Neural progenitor cell (in vitro differentiated cells): ENCODE measurements around the gene TERB2. TPM values are rescaled to one million over a fixed set of nuclear protein-coding genes. Genes with fewer than 3 reads are reported as not detected.

ENCODE experiments used
- DNase-seq: peaks from one replicate; pipeline ENCODE4 v3.0.0-alpha.2; 2016; ENCODE audit warnings: low spot score
- H2AFZ ChIP-seq: fragments of 200-600 bp; sonication (generic); replicated peaks from 2 replicates; pipeline ENCODE4 v1.6.1; 2016; ENCODE audit warnings: antibody characterized with exemption
- H3F3A ChIP-seq: fragments of 200-600 bp; sonication (generic); 2 replicates; pipeline ENCODE4 v1.6.1; 2016; ENCODE audit warnings: antibody characterized with exemption, low read depth
- H3K27ac ChIP-seq: fragments of 200-600 bp; sonication (generic); 2 replicates; pipeline ENCODE4 v1.5.1; 2016; ENCODE audit warnings: mild to moderate bottlenecking
- H3K27me3 ChIP-seq: fragments of 200-600 bp; sonication (generic); 2 replicates; pipeline ENCODE4 v1.6.1; 2016; ENCODE audit warnings: mild to moderate bottlenecking, moderate library complexity
- H3K36me3 ChIP-seq: fragments of 200-600 bp; sonication (generic); 2 replicates; pipeline ENCODE4 v1.5.1; 2016
- H3K4me1 ChIP-seq: fragments of 200-600 bp; sonication (generic); 2 replicates; pipeline ENCODE4 v1.6.1; 2016; ENCODE audit warnings: mixed run types
- H3K4me2 ChIP-seq: fragments of 200-600 bp; sonication (generic); 2 replicates; pipeline ENCODE4 v1.6.1; 2016
- H3K4me3 ChIP-seq: fragments of 200-600 bp; sonication (generic); 2 replicates; pipeline ENCODE4 v1.5.1; 2016
- H3K79me2 ChIP-seq: fragments of 200-600 bp; sonication (generic); 2 replicates; pipeline ENCODE4 v1.6.1; 2016; ENCODE audit warnings: low read depth
- H3K9ac ChIP-seq: fragments of 200-600 bp; sonication (generic); 2 replicates; pipeline ENCODE4 v1.6.1; 2016
- H3K9me3 ChIP-seq: fragments of 200-600 bp; sonication (generic); 2 replicates; pipeline ENCODE4 v1.5.1; 2016; ENCODE audit warnings: low read depth
- H4K20me1 ChIP-seq: fragments of 200-600 bp; sonication (generic); 2 replicates; pipeline ENCODE4 v1.6.1; 2016; ENCODE audit warnings: low read depth
- H3K27ac Mint-ChIP-seq: 3 replicates; pipeline ENCODE4 v1.8.0; 2021; ENCODE audit warnings: mixed read lengths
- H3K27me3 Mint-ChIP-seq: 2 replicates; pipeline ENCODE4 v1.8.0; 2022; ENCODE audit warnings: low read depth, mild to moderate bottlenecking, inconsistent platforms, moderate library complexity, mixed read lengths; ENCODE audit not compliant: insufficient read depth
- H3K36me3 Mint-ChIP-seq: 3 replicates; pipeline ENCODE4 v1.8.0; 2021; ENCODE audit warnings: mixed read lengths
- H3K4me1 Mint-ChIP-seq: 3 replicates; pipeline ENCODE4 v1.8.0; 2021; ENCODE audit warnings: mixed read lengths
- H3K4me3 Mint-ChIP-seq: 3 replicates; pipeline ENCODE4 v1.8.0; 2021; ENCODE audit warnings: mild to moderate bottlenecking, moderate library complexity, mixed read lengths
- H3K9me3 Mint-ChIP-seq: 3 replicates; pipeline ENCODE4 v1.8.0; 2020; ENCODE audit warnings: mixed read lengths
- CTCF ChIP-seq: fragments of 200-600 bp; sonication (generic); IDR thresholded peaks from 2 replicates; pipeline ENCODE4 v1.5.1; 2017; ENCODE audit warnings: antibody characterized with exemption, mild to moderate bottlenecking
- EZH2 ChIP-seq: fragments of 200-600 bp; sonication (generic); IDR thresholded peaks from 2 replicates; pipeline ENCODE4 v1.6.1; 2017; ENCODE audit warnings: antibody characterized with exemption, mild to moderate bottlenecking, moderate library complexity
- EZH2phosphoT487 ChIP-seq: fragments of 200-600 bp; sonication (generic); IDR thresholded peaks from 2 replicates; pipeline ENCODE4 v1.6.1; 2017; ENCODE audit warnings: antibody characterized with exemption
- small RNA-seq: library from RNA; depleted of rRNA; stranded (forward); fragments of <200 nt; gene quantifications from one replicate; pipeline ENCODE3, GENCODE V24; 2015
- total RNA-seq: library from RNA; depleted of rRNA; stranded (reverse); fragments of >200 nt; gene quantifications from 2 replicates; pipeline ENCODE4 v1.2.3, GENCODE V29; 2015; ENCODE audit warnings: low replicate concordance

Gene TERB2
- total RNA-seq, 1 donor from 2014 or later: not detected

GRCh38 chr15:45026651-45027190 lies 70.2 kb downstream of the TERB2 start:
- H3F3A ChIP-seq: no peaks in the 10 kb centered on the region
- no peak overlapping the region for H3K4me3 Mint-ChIP-seq
- peaks cover 8% of the 10 kb centered on the region for H3K4me1 ChIP-seq
- H3K27ac ChIP-seq: no peak overlapping the region
- H3K4me1 Mint-ChIP-seq: peaks cover 20% of the 10 kb centered on the region
- H3K79me2 ChIP-seq: peaks cover 26% of the 10 kb centered on the region
- H3K27ac Mint-ChIP-seq: no peak overlapping the region
- no peak for DNase-seq
- no peak overlapping the region for H3K4me2 ChIP-seq
- TF ChIP-seq CTCF (no peak), EZH2 (no peak), EZH2phosphoT487 (no peak)
- no peaks in the 10 kb centered on the region for H3K9me3 ChIP-seq
- no peak overlapping the region for H2AFZ ChIP-seq
- H3K27me3 ChIP-seq: no peaks in the 10 kb centered on the region
- no peaks in the 10 kb centered on the region for H3K36me3 ChIP-seq
- no peak overlapping the region for H3K9ac ChIP-seq
- H3K9me3 Mint-ChIP-seq: peaks cover 8% of the 10 kb centered on the region
- peaks cover 23% of the 10 kb centered on the region for H3K36me3 Mint-ChIP-seq
- H4K20me1 ChIP-seq: no peaks in the 10 kb centered on the region
- no peak overlapping the region for H3K4me3 ChIP-seq
- H3K27me3 Mint-ChIP-seq: peaks cover 2% of the 10 kb centered on the region

GRCh38 chr15:45027220-45027619 lies 70.7 kb downstream of the TERB2 start:
- H2AFZ ChIP-seq: no peak overlapping the region
- peaks cover 8% of the 10 kb centered on the region for H3K9me3 Mint-ChIP-seq
- H4K20me1 ChIP-seq: no peaks in the 10 kb centered on the region
- no peaks in the 10 kb centered on the region for H3K27me3 ChIP-seq
- TF ChIP-seq EZH2phosphoT487 (no peak), CTCF (no peak), EZH2 (no peak)
- no peaks in the 10 kb centered on the region for H3K36me3 ChIP-seq
- H3K27ac ChIP-seq: no peak overlapping the region
- H3K4me3 ChIP-seq: no peak overlapping the region
- no peak overlapping the region for H3K4me3 Mint-ChIP-seq
- H3K27ac Mint-ChIP-seq: no peak overlapping the region
- H3K9me3 ChIP-seq: no peaks in the 10 kb centered on the region
- no peak for DNase-seq
- peaks cover 26% of the 10 kb centered on the region for H3K79me2 ChIP-seq
- peaks cover 20% of the 10 kb centered on the region for H3K4me1 Mint-ChIP-seq
- no peak overlapping the region for H3K9ac ChIP-seq
- H3K27me3 Mint-ChIP-seq: peaks cover 2% of the 10 kb centered on the region
- no peaks in the 10 kb centered on the region for H3F3A ChIP-seq
- peaks cover 23% of the 10 kb centered on the region for H3K36me3 Mint-ChIP-seq
- no peak overlapping the region for H3K4me2 ChIP-seq
- H3K4me1 ChIP-seq: peaks cover 8% of the 10 kb centered on the region

Small RNA genes within 50 kb of the gene (small RNA-seq; reads per million reads assigned to genes)
- gene RNU1-78P (not detected), gene RNU6-1108P (not detected), gene RNU6-1332P (not detected), gene RNU6-966P (not detected)

Other genes with a start within 250 kb of the TERB2 start
- 0.68 TPM in 1 of 2 replicates, not detected in the other for gene PATL2, start 245.4 kb upstream of the TERB2 start, total RNA-seq
- gene B2M, start 245.2 kb upstream of the TERB2 start, total RNA-seq: 73.5 and 120 TPM in 2 replicates
- 0.46 and 0.51 TPM in 2 replicates for gene TRIM69, start 220.2 kb upstream of the TERB2 start, total RNA-seq
- 36.7 and 43.4 TPM in 2 replicates for gene SORD, start 66.5 kb downstream of the TERB2 start, total RNA-seq
- not detected in 2 replicates for gene DUOX2, start 157.5 kb downstream of the TERB2 start, total RNA-seq
- gene DUOXA2, start 157.6 kb downstream of the TERB2 start, total RNA-seq: not detected in 2 replicates
- gene DUOXA1, start 173.2 kb downstream of the TERB2 start, total RNA-seq: not detected in 2 replicates
- 0.09 and 0.30 TPM in 2 replicates for gene DUOX1, start 173.3 kb downstream of the TERB2 start, total RNA-seq
- 32.2 and 53.7 TPM in 2 replicates for gene SHF, start 231.3 kb downstream of the TERB2 start, total RNA-seq